Measurements from ENCODE around the gene HMCN1.

Gene HMCN1

DNA sequence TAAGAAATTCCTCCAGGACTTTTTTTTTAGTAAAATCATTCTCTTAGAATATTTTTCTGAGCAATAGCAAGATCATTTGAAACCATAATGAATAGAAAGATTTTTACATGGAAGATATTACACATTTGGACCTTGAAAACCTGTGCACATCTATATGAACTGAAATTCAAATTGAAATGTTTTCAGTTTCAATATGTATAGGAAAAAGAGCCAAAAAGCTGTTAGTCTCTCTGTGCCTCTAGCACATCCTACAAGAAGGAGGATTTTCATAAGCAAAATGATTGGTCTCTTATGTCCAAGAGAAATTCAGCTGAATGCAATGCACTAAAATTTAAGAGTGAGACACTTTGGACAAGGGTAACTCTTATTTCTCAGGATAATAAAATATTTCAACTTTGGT, 8.2 kb downstream of the HMCN1 start:
- Histone ChIP-seq H3K9ac (ENCODE audit: low read length) (no peak overlapping the region), H3F3A (ENCODE audit: insufficient read depth, low read length) (no peaks in the 10 kb centered on the region), H3K9me2 (ENCODE audit: low read depth, low read length) (no peaks in the 10 kb centered on the region), H3K27ac (ENCODE audit: low read depth, low read length, poor library complexity, severe bottlenecking) (no peak overlapping the region), H3K27me3 (ENCODE audit: insufficient read depth, low read length) (no peaks in the 10 kb centered on the region), H3K4me2 (ENCODE audit: low read length) (no peak overlapping the region), H3K79me2 (ENCODE audit: insufficient read depth, low read length) (no peaks in the 10 kb centered on the region), H3K4me3 (ENCODE audit: low read depth, low read length, poor library complexity, severe bottlenecking) (no peak overlapping the region), H3K36me3 (ENCODE audit: insufficient read depth, low read length) (no peaks in the 10 kb centered on the region), H2AFZ (ENCODE audit: low read length) (no peak overlapping the region), H3K4me1 (ENCODE audit: insufficient read depth, low read length, severe bottlenecking) (no peaks in the 10 kb centered on the region), H3K9me3 (ENCODE audit: low read length) (no peaks in the 10 kb centered on the region), H4K20me1 (ENCODE audit: insufficient read depth, low read length) (no peaks in the 10 kb centered on the region)
- no peak for TF ChIP-seq EZH2 (IDR thresholded peaks at IDR 0.05; ENCODE audit: borderline replicate concordance, low read length)
- TF ChIP-seq, protein P1, sequence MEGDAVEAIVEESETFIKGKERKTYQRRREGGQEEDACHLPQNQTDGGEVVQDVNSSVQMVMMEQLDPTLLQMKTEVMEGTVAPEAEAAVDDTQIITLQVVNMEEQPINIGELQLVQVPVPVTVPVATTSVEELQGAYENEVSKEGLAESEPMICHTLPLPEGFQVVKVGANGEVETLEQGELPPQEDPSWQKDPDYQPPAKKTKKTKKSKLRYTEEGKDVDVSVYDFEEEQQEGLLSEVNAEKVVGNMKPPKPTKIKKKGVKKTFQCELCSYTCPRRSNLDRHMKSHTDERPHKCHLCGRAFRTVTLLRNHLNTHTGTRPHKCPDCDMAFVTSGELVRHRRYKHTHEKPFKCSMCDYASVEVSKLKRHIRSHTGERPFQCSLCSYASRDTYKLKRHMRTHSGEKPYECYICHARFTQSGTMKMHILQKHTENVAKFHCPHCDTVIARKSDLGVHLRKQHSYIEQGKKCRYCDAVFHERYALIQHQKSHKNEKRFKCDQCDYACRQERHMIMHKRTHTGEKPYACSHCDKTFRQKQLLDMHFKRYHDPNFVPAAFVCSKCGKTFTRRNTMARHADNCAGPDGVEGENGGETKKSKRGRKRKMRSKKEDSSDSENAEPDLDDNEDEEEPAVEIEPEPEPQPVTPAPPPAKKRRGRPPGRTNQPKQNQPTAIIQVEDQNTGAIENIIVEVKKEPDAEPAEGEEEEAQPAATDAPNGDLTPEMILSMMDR (IDR thresholded peaks at IDR 0.05; ENCODE audit: low read length) = no peak

DNA sequence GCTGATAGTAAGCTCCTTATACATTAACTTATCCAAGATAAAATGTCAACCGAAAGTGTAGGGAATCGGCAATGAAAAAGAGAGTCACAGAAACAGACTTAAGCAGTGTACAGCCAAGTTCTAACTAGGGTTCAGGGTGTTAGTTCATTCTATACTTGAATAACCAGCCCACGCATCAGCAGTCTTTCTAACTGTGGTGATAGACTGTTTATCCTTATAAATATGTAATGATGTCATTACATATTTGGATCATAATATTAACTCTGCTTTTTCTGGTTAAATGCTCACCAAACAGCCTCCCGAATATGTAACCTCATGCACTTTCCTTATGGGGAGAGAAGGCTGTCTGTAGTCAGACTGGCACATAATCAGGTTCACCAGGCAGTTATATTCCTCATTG, 11.0 kb downstream of the HMCN1 start:
- H3K9me3 ChIP-seq (ENCODE audit: low read length) = no peaks in the 10 kb centered on the region
- no peak overlapping the region for H3K9ac ChIP-seq (ENCODE audit: low read length)
- H3K4me2 ChIP-seq (ENCODE audit: low read length) = no peak overlapping the region
- H3K36me3 ChIP-seq (ENCODE audit: insufficient read depth, low read length) = no peaks in the 10 kb centered on the region
- TF ChIP-seq EZH2 (IDR thresholded peaks at IDR 0.05; ENCODE audit: borderline replicate concordance, low read length) = no peak
- TF ChIP-seq, protein P1 (IDR thresholded peaks at IDR 0.05; ENCODE audit: low read length) = no peak
- H3F3A ChIP-seq (ENCODE audit: insufficient read depth, low read length) = no peaks in the 10 kb centered on the region
- no peak overlapping the region for H2AFZ ChIP-seq (ENCODE audit: low read length)
- no peaks in the 10 kb centered on the region for H3K9me2 ChIP-seq (ENCODE audit: low read depth, low read length)
- no peaks in the 10 kb centered on the region for H3K79me2 ChIP-seq (ENCODE audit: insufficient read depth, low read length)
- no peak overlapping the region for H3K4me3 ChIP-seq (ENCODE audit: low read depth, low read length, poor library complexity, severe bottlenecking)
- no peaks in the 10 kb centered on the region for H3K4me1 ChIP-seq (ENCODE audit: insufficient read depth, low read length, severe bottlenecking)
- no peaks in the 10 kb centered on the region for H3K27me3 ChIP-seq (ENCODE audit: insufficient read depth, low read length)
- H4K20me1 ChIP-seq (ENCODE audit: insufficient read depth, low read length) = no peaks in the 10 kb centered on the region
- no peak overlapping the region for H3K27ac ChIP-seq (ENCODE audit: low read depth, low read length, poor library complexity, severe bottlenecking)

DNA sequence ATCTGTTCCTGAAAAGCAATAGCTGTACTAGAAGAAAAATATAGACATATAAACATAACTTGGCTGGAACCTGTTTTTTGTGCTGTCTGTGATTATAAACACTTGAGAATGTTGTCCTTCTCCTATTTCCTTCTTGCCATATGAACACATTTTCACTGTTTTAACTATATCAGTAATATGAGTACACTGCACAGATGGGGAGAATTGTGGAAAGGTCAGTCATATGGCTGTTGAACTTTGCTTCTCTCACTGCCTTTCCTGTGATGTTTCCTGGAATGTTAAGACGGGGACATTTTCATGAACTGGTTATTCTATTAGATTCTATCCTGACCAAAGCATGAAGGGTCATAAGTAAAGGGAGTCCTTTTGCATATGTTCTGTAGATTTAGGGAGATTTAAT, 24.9 kb downstream of the HMCN1 start:
- Histone ChIP-seq H3K27ac (ENCODE audit: low read depth, low read length, poor library complexity, severe bottlenecking) (no peak overlapping the region), H3K4me1 (ENCODE audit: insufficient read depth, low read length, severe bottlenecking) (no peaks in the 10 kb centered on the region)

More for the DNA sequence above, 24.9 kb downstream of the HMCN1 start:
- Histone ChIP-seq H2AFZ (ENCODE audit: low read length) (no peak overlapping the region), H3K9me3 (ENCODE audit: low read length) (no peaks in the 10 kb centered on the region), H3K4me2 (ENCODE audit: low read length) (no peak overlapping the region), H3K27me3 (ENCODE audit: insufficient read depth, low read length) (no peaks in the 10 kb centered on the region), H3K9ac (ENCODE audit: low read length) (no peak overlapping the region), H3K4me3 (ENCODE audit: low read depth, low read length, poor library complexity, severe bottlenecking) (no peak overlapping the region), H3K79me2 (ENCODE audit: insufficient read depth, low read length) (no peaks in the 10 kb centered on the region), H4K20me1 (ENCODE audit: insufficient read depth, low read length) (no peaks in the 10 kb centered on the region), H3K36me3 (ENCODE audit: insufficient read depth, low read length) (no peaks in the 10 kb centered on the region), H3K9me2 (ENCODE audit: low read depth, low read length) (no peaks in the 10 kb centered on the region), H3F3A (ENCODE audit: insufficient read depth, low read length) (no peaks in the 10 kb centered on the region)
- TF ChIP-seq EZH2 (IDR thresholded peaks at IDR 0.05; ENCODE audit: borderline replicate concordance, low read length) = no peak
- TF ChIP-seq, protein P1 (IDR thresholded peaks at IDR 0.05; ENCODE audit: low read length) = no peak
